Astrocyte (in vitro differentiated cells and primary cell): ENCODE data around the gene ACKR3. TPM values are rescaled to one million over a fixed set of nuclear protein-coding genes. Genes with fewer than 3 reads are reported as not detected.

Experiments used
- DNase-seq: peaks from one replicate; pipeline ENCODE4 v3.0.0-alpha.2; 2010; ENCODE audit warnings: low read depth
- FAIRE-seq: peaks from 2 replicates; lab custom pipeline; 2011; peaks lifted over from hg19 to GRCh38; lab: Jason Lieb, UNC
- H2AFZ ChIP-seq: 2 replicates; pipeline ENCODE4 v1.6.0; 2012; ENCODE audit warnings: low read depth, low read length, inconsistent platforms
- H3K27ac ChIP-seq: 2 replicates; pipeline ENCODE4 v1.5.1; 2011; ENCODE audit warnings: low read depth, low read length, inconsistent platforms
- H3K27me3 ChIP-seq: 2 replicates; pipeline ENCODE4 v1.6.0; 2011; ENCODE audit warnings: low read length, inconsistent platforms; ENCODE audit not compliant: insufficient read depth
- H3K36me3 ChIP-seq: 2 replicates; pipeline ENCODE4 v1.5.1; 2011; ENCODE audit warnings: low read length, inconsistent platforms; ENCODE audit not compliant: insufficient read depth
- H3K4me1 ChIP-seq: 2 replicates; pipeline ENCODE4 v1.5.1; 2011; ENCODE audit warnings: low read length, inconsistent platforms; ENCODE audit not compliant: insufficient read depth
- H3K4me2 ChIP-seq: 2 replicates; pipeline ENCODE4 v1.6.0; 2012; ENCODE audit warnings: low read length, inconsistent platforms
- H3K4me3 ChIP-seq: 2 replicates; pipeline ENCODE4 v1.5.1; 2011; ENCODE audit warnings: low read depth, mild to moderate bottlenecking, low read length, inconsistent platforms; ENCODE audit not compliant: insufficient read depth
- H3K79me2 ChIP-seq: 2 replicates; pipeline ENCODE4 v1.6.0; 2012; ENCODE audit warnings: mild to moderate bottlenecking, low read length, inconsistent platforms; ENCODE audit not compliant: insufficient read depth
- H3K9ac ChIP-seq: 2 replicates; pipeline ENCODE4 v1.6.0; 2012; ENCODE audit warnings: mild to moderate bottlenecking, low read length, inconsistent platforms
- H3K9me3 ChIP-seq: 2 replicates; pipeline ENCODE4 v1.5.1; 2012; ENCODE audit warnings: low read depth, mild to moderate bottlenecking, low read length, inconsistent platforms; ENCODE audit not compliant: insufficient read depth
- H4K20me1 ChIP-seq: 2 replicates; pipeline ENCODE4 v1.6.0; 2012; ENCODE audit warnings: low read length, inconsistent platforms; ENCODE audit not compliant: insufficient read depth
- H3K27ac Mint-ChIP-seq: one replicate; pipeline ENCODE4 v1.8.0; 2021; ENCODE audit warnings: mild to moderate bottlenecking, mixed read lengths; ENCODE audit not compliant: unreplicated experiment
- H3K27me3 Mint-ChIP-seq: one replicate; pipeline ENCODE4 v1.8.0; 2021; ENCODE audit warnings: low read depth, mixed read lengths; ENCODE audit not compliant: unreplicated experiment
- H3K36me3 Mint-ChIP-seq: one replicate; pipeline ENCODE4 v1.8.0; 2021; ENCODE audit warnings: low read depth, mixed read lengths; ENCODE audit not compliant: unreplicated experiment
- H3K4me1 Mint-ChIP-seq: one replicate; pipeline ENCODE4 v1.8.0; 2021; ENCODE audit warnings: low read depth, mixed read lengths; ENCODE audit not compliant: unreplicated experiment
- H3K4me3 Mint-ChIP-seq: one replicate; pipeline ENCODE4 v1.8.0; 2021; ENCODE audit warnings: mild to moderate bottlenecking, moderate library complexity, mixed read lengths; ENCODE audit not compliant: unreplicated experiment
- H3K9me3 Mint-ChIP-seq: one replicate; pipeline ENCODE4 v1.8.0; 2021; ENCODE audit warnings: mild to moderate bottlenecking, mixed read lengths; ENCODE audit not compliant: unreplicated experiment
- CTCF ChIP-seq: IDR thresholded peaks from 2 replicates; pipeline ENCODE4 v1.5.1; 2011; ENCODE audit warnings: low read depth, mild to moderate bottlenecking, inconsistent platforms, low read length, moderate library complexity; ENCODE audit not compliant: insufficient read depth
- EZH2 ChIP-seq: IDR thresholded peaks from 2 replicates; pipeline ENCODE4 v1.6.1; 2012; ENCODE audit warnings: mild to moderate bottlenecking, low read length, inconsistent platforms; ENCODE audit not compliant: insufficient read depth
- total RNA-seq: library from RNA; stranded (reverse); gene quantifications from 2 replicates; pipeline ENCODE4 v1.2.1, GENCODE V29; 2021

Gene ACKR3
- total RNA-seq, 1 donor from 2014 or later, result 72.7 TPM

- no peak overlapping the region for H3K4me2 ChIP-seq
- DNase-seq (no peak), FAIRE-seq (no peak)
- no peak overlapping the region for H3K9ac ChIP-seq
- H4K20me1 ChIP-seq, result no peaks in the 10 kb centered on the region
- no peaks in the 10 kb centered on the region for H3K9me3 ChIP-seq
- H3K27me3 ChIP-seq, result peaks cover 5% of the 10 kb centered on the region
- Mint-ChIP-seq H3K27me3 (peaks cover 49% of the 10 kb centered on the region), H3K9me3 (peaks cover 3% of the 10 kb centered on the region), H3K4me1 (no peaks in the 10 kb centered on the region), H3K36me3 (peaks cover 3% of the 10 kb centered on the region), H3K27ac (no peak overlapping the region), H3K4me3 (no peak overlapping the region)
- H3K4me1 ChIP-seq, result no peaks in the 10 kb centered on the region
- H3K36me3 ChIP-seq, result no peaks in the 10 kb centered on the region
- TF ChIP-seq CTCF (no peak), EZH2 (no peak)
- no peaks in the 10 kb centered on the region for H3K79me2 ChIP-seq
- no peak overlapping the region for H2AFZ ChIP-seq
- H3K27ac ChIP-seq, result no peak overlapping the region
- H3K4me3 ChIP-seq, result no peak overlapping the region
Observed at GRCh38 chr2:236628981-236629605, 59.5 kb downstream of the ACKR3 start.

- DNase-seq, result no peak
Observed at GRCh38 chr2:236629961-236630872, 60.6 kb downstream of the ACKR3 start.

More at GRCh38 chr2:236629961-236630872, 60.6 kb downstream of the ACKR3 start:
- Mint-ChIP-seq H3K36me3 (peaks cover 3% of the 10 kb centered on the region), H3K27me3 (peaks cover 51% of the 10 kb centered on the region), H3K4me3 (no peak overlapping the region), H3K9me3 (peaks cover 3% of the 10 kb centered on the region), H3K4me1 (no peaks in the 10 kb centered on the region), H3K27ac (no peak overlapping the region)
- Histone ChIP-seq H3K79me2 (no peaks in the 10 kb centered on the region), H3K9ac (no peak overlapping the region), H4K20me1 (no peaks in the 10 kb centered on the region), H3K4me3 (no peak overlapping the region), H2AFZ (no peak overlapping the region), H3K27me3 (peaks cover 5% of the 10 kb centered on the region), H3K4me2 (no peak overlapping the region), H3K36me3 (no peaks in the 10 kb centered on the region), H3K27ac (no peak overlapping the region), H3K9me3 (no peaks in the 10 kb centered on the region), H3K4me1 (no peaks in the 10 kb centered on the region)
- no peak for FAIRE-seq
- TF ChIP-seq CTCF (no peak), EZH2 (no peak)
